Measurements from ENCODE around the gene LRRC72.

GRCh38 chr7:16514271-16514670 lies 12.4 kb upstream of the LRRC72 start:
- TF ChIP-seq ZNF565 (CRISPR knock-in tag; conservative IDR thresholded peaks at IDR 0.05; ENCODE audit: low read depth) (no peak), PATZ1 (CRISPR knock-in tag; IDR thresholded peaks at IDR 0.05; ENCODE audit: borderline replicate concordance) (no peak), ZC3H10 (CRISPR knock-in tag; IDR thresholded peaks at IDR 0.05) (no peak), ZFP3 (CRISPR knock-in tag; IDR thresholded peaks at IDR 0.05) (no peak), ZFP30 (CRISPR knock-in tag; IDR thresholded peaks at IDR 0.05) (no peak), ZNF8 (CRISPR knock-in tag; IDR thresholded peaks at IDR 0.05) (no peak), BACH2 (CRISPR knock-in tag; IDR thresholded peaks at IDR 0.05; ENCODE audit: borderline replicate concordance) (no peak), TOX (CRISPR knock-in tag; IDR thresholded peaks at IDR 0.05; ENCODE audit: borderline replicate concordance) (no peak), TSHZ2 (CRISPR knock-in tag; IDR thresholded peaks at IDR 0.05) (no peak), POU6F1 (CRISPR knock-in tag; IDR thresholded peaks at IDR 0.05; ENCODE audit: borderline replicate concordance, low read depth) (no peak), GLIS3 (CRISPR knock-in tag; IDR thresholded peaks at IDR 0.05) (no peak)
